Fibroblast of upper back skin (primary cell): Measurements from ENCODE around the gene SERF2.
"Not testable (repeated sequence)": the region's sequence is repeated elsewhere in the genome, so short reads cannot be mapped to it uniquely, and the experiment has no call there.

Source experiments
- DNase-seq: peaks from one replicate; pipeline ENCODE4 v3.0.0-alpha.2; 2013

The SERF2 gene

GRCh38 chr15:43830691-43831275 lies 38.7 kb downstream of the SERF2 start:
- DNase-seq = not testable (repeated sequence)

- not testable (repeated sequence) for DNase-seq
Observed at GRCh38 chr15:43831519-43832052, 39.5 kb downstream of the SERF2 start.

- DNase-seq = not testable (repeated sequence)
Observed at GRCh38 chr15:43832485-43832884, 40.4 kb downstream of the SERF2 start.

GRCh38 chr15:43845421-43845820 lies 53.3 kb downstream of the SERF2 start:
- DNase-seq = no peak
